H1 (cell line): ENCODE results near the gene CHCHD3. TPM values are rescaled to one million over a fixed set of nuclear protein-coding genes. Genes with fewer than 3 reads are reported as not detected.

Experiments used
- CTCF ChIA-PET: fragments of 300-600 bp; sonication (Branson Sonifier 250); formaldehyde crosslinking; loops from one replicate; lab custom pipeline; 2021; ENCODE audit not compliant: partially characterized antibody; lab: Charles Lee
- POLR2A ChIA-PET: fragments of 300-600 bp; sonication (Branson Sonifier 250); formaldehyde crosslinking; loops from one replicate; lab custom pipeline; 2021; ENCODE audit warnings: inconsistent platforms; ENCODE audit not compliant: partially characterized antibody; lab: Charles Lee
- DNase-seq, 2 experiments: peaks; one replicate each; pipeline versions ENCODE4 v3.0.0 to v3.0.0-alpha.2; 2010 to 2022; ENCODE audit warnings: low spot score in 2 of 2, low read depth in 1 of 2, mixed read lengths in 1 of 2
- FAIRE-seq: peaks from 2 replicates; lab custom pipeline; 2011; peaks lifted over from hg19 to GRCh38; lab: Jason Lieb, UNC
- H2AFZ ChIP-seq: 2 replicates; pipeline ENCODE4 v1.8.1; 2012; ENCODE audit warnings: low read length, inconsistent platforms
- H2AK5ac ChIP-seq: 2 replicates; pipeline ENCODE4 v1.6.1; 2013; ENCODE audit warnings: low read depth, low read length
- H2BK120ac ChIP-seq: replicated peaks from 2 replicates; pipeline ENCODE3; 2013; ENCODE audit warnings: low read depth, low read length, inconsistent platforms
- H2BK12ac ChIP-seq: 2 replicates; pipeline ENCODE4 v1.6.1; 2013; ENCODE audit warnings: low read depth, low read length
- H2BK15ac ChIP-seq: 2 replicates; pipeline ENCODE4 v1.6.1; 2013; ENCODE audit warnings: low read length
- H2BK20ac ChIP-seq: 2 replicates; pipeline ENCODE4 v1.6.1; 2013; ENCODE audit warnings: low read length
- H2BK5ac ChIP-seq: 2 replicates; pipeline ENCODE4 v1.6.1; 2013; ENCODE audit warnings: low read depth, low read length
- H3K14ac ChIP-seq: 2 replicates; pipeline ENCODE4 v1.6.1; 2013; ENCODE audit warnings: inconsistent platforms; ENCODE audit not compliant: insufficient read length
- H3K18ac ChIP-seq: 2 replicates; pipeline ENCODE4 v1.6.1; 2013; ENCODE audit warnings: low read length; ENCODE audit errors: extremely low read depth
- H3K23ac ChIP-seq: 2 replicates; pipeline ENCODE4 v1.6.1; 2013; ENCODE audit warnings: inconsistent platforms; ENCODE audit not compliant: insufficient read length
- H3K23me2 ChIP-seq: 2 replicates; pipeline ENCODE4 v1.6.1; 2013; ENCODE audit warnings: low read depth, low read length
- H3K27ac ChIP-seq: 2 replicates; pipeline ENCODE4 v1.6.1; 2011; ENCODE audit warnings: low read depth, low read length, inconsistent platforms
- H3K27me3 ChIP-seq, 4 experiments: replicated peaks in 1 of 4; 1 replicate in 1 of 4; 2 replicates in 3 of 4; pipeline versions ENCODE4 v1.6.1 to v1.8.1; 2011 to 2013; ENCODE audit warnings: low read length in 3 of 4, mild to moderate bottlenecking in 3 of 4, inconsistent platforms in 2 of 4, mixed read lengths in 2 of 4, moderate library complexity in 1 of 4; ENCODE audit not compliant: control insufficient read depth in 3 of 4, insufficient read depth in 3 of 4; ENCODE audit errors: extremely low read depth in 1 of 4
- H3K36me3 ChIP-seq, 4 experiments: 2 replicates each; pipeline versions ENCODE4 v1.6.1 to v1.8.1; 2011 to 2013; ENCODE audit warnings: mild to moderate bottlenecking in 4 of 4, low read length in 3 of 4, moderate library complexity in 2 of 4, control low read depth in 1 of 4, inconsistent platforms in 1 of 4; ENCODE audit not compliant: insufficient read depth in 4 of 4, control insufficient read depth in 2 of 4
- H3K4ac ChIP-seq: replicated peaks from 2 replicates; pipeline ENCODE3; 2013; ENCODE audit warnings: low read length, low read depth, mixed read lengths, inconsistent platforms; ENCODE audit not compliant: insufficient read length
- H3K4me1 ChIP-seq, 4 experiments: replicated peaks in 1 of 4; 1 replicate in 1 of 4; 2 replicates in 3 of 4; pipeline versions ENCODE4 v1.6.1 to v1.8.1; 2011 to 2013; ENCODE audit warnings: low read length in 3 of 4, inconsistent platforms in 2 of 4, mixed read lengths in 1 of 4; ENCODE audit not compliant: insufficient read depth in 4 of 4, control insufficient read depth in 3 of 4
- H3K4me2 ChIP-seq, 2 experiments: 2 replicates each; pipeline versions ENCODE4 v1.6.1 to v1.8.1; 2011 to 2013; ENCODE audit warnings: low read depth in 2 of 2, low read length in 2 of 2, control low read depth in 1 of 2, inconsistent platforms in 1 of 2, mild to moderate bottlenecking in 1 of 2; ENCODE audit not compliant: insufficient read depth in 1 of 2
- H3K4me3 ChIP-seq, 4 experiments: fragments of 200-600, 300-600 bp in 1 of 4; sonication (generic), shearing (Covaris generic), sonication (Bioruptor Twin) in 1 of 4; 2 replicates each; pipeline versions ENCODE4 v1.5.1 to v1.8.1; 2011 to 2016; ENCODE audit warnings: low read length in 4 of 4, low read depth in 3 of 4, control low read depth in 2 of 4, inconsistent platforms in 2 of 4, mild to moderate bottlenecking in 2 of 4, mixed read lengths in 1 of 4, moderate library complexity in 1 of 4; ENCODE audit not compliant: insufficient read depth in 2 of 4; ENCODE audit errors: extremely low read depth in 1 of 4
- H3K56ac ChIP-seq: replicated peaks from 2 replicates; pipeline ENCODE3; 2013; ENCODE audit warnings: low read depth, mild to moderate bottlenecking, mixed read lengths, low read length, inconsistent platforms; ENCODE audit not compliant: insufficient read length
- H3K79me1 ChIP-seq: 2 replicates; pipeline ENCODE4 v1.6.1; 2013; ENCODE audit warnings: low read depth, low read length, control low read depth
- H3K79me2 ChIP-seq, 2 experiments: 2 replicates each; pipeline versions ENCODE4 v1.6.1 to v1.8.1; 2012 to 2013; ENCODE audit warnings: low read length in 2 of 2, mild to moderate bottlenecking in 2 of 2, inconsistent platforms in 1 of 2; ENCODE audit not compliant: insufficient read depth in 2 of 2, control insufficient read depth in 1 of 2
- H3K9ac ChIP-seq, 4 experiments: replicated peaks in 1 of 4; 1 replicate in 1 of 4; 2 replicates in 3 of 4; pipeline versions ENCODE4 v1.6.1 to v1.8.1; 2011 to 2013; ENCODE audit warnings: low read depth in 3 of 4, low read length in 3 of 4, control low read depth in 2 of 4, mild to moderate bottlenecking in 2 of 4, moderate library complexity in 2 of 4, inconsistent platforms in 1 of 4; ENCODE audit errors: extremely low read depth in 1 of 4
- H3K9me3 ChIP-seq, 2 experiments: 2 replicates each; pipeline versions ENCODE4 v1.6.1 to v1.8.1; 2012 to 2013; ENCODE audit warnings: mild to moderate bottlenecking in 2 of 2, moderate library complexity in 2 of 2, control low read depth in 1 of 2, inconsistent platforms in 1 of 2, low read depth in 1 of 2, low read length in 1 of 2, mixed read lengths in 1 of 2; ENCODE audit not compliant: insufficient read depth in 2 of 2
- H4K20me1 ChIP-seq, 2 experiments: replicated peaks in 1 of 2; 2 replicates each; pipeline versions ENCODE3 to v1.8.1; 2011 to 2013; ENCODE audit warnings: inconsistent platforms in 2 of 2, low read length in 2 of 2, mild to moderate bottlenecking in 1 of 2; ENCODE audit not compliant: insufficient read depth in 2 of 2, control insufficient read depth in 1 of 2
- H4K5ac ChIP-seq: 2 replicates; pipeline ENCODE4 v1.6.1; 2013; ENCODE audit warnings: low read length, low read depth, mixed read lengths, inconsistent platforms; ENCODE audit not compliant: insufficient read length
- H4K8ac ChIP-seq: 2 replicates; pipeline ENCODE4 v1.8.0; 2013; ENCODE audit warnings: mild to moderate bottlenecking, moderate library complexity, low read length, inconsistent platforms; ENCODE audit not compliant: insufficient read depth; ENCODE audit errors: extremely low read depth
- H4K91ac ChIP-seq: replicated peaks from 2 replicates; pipeline ENCODE3; 2013; ENCODE audit warnings: low read length, mixed read lengths, inconsistent platforms; ENCODE audit not compliant: insufficient read length
- SP2 ChIP-seq: IDR thresholded peaks from 2 replicates; pipeline ENCODE4 v1.6.1; 2012; ENCODE audit warnings: mild to moderate bottlenecking, low read length, inconsistent platforms
- WGBS, 2 experiments: shearing (Covaris generic) in 1 of 2; methylation state at CpG; one replicate each; pipeline versions ENCODE4 v1.1.6 to v1.1.7; 2013 to 2015; ENCODE audit warnings: low lambda C conversion rate in 2 of 2, mixed read lengths in 2 of 2, inconsistent platforms in 1 of 2, low coverage in 1 of 2, missing lambda C conversion rate in 1 of 2; ENCODE audit not compliant: insufficient replicate concordance in 2 of 2, insufficient coverage in 1 of 2, insufficient read length in 1 of 2; ENCODE audit errors: extremely low coverage in 1 of 2, missing lambda C conversion rate in 1 of 2; 5-methylcytosine and 5-hydroxymethylcytosine counted together
- polyA plus RNA-seq, 7 experiments: library from polyadenylated mRNA; depleted of rRNA in 3 of 7; stranded (reverse) in 5 of 7; unstranded in 2 of 7; fragments of >200 nt in 5 of 7; fragments of 200-250 nt in 2 of 7; gene quantifications; 1 replicate in 5 of 7; 2 replicates in 1 of 7; 4 replicates in 1 of 7; pipeline versions ENCODE4 v1.2.1 to v1.2.3, GENCODE V29; 2011 to 2013; ENCODE audit warnings: missing spikeins in 2 of 7, mixed read lengths in 2 of 7
- total RNA-seq: library from RNA; stranded (reverse); fragmentation: NEBNext Ultra II Directional; extraction: Animal tissue kit (Norgen Biotek cat#: 25700); gene quantifications from 2 replicates; pipeline ENCODE4 v1.2.1, GENCODE V29; 2021

Gene CHCHD3
- total and polyA plus RNA-seq, 2 of the 8 experiments (the other 6 are each of a cell fraction or from before 2014, with no cell fraction given) = 42.9 to 137 TPM

DNA sequence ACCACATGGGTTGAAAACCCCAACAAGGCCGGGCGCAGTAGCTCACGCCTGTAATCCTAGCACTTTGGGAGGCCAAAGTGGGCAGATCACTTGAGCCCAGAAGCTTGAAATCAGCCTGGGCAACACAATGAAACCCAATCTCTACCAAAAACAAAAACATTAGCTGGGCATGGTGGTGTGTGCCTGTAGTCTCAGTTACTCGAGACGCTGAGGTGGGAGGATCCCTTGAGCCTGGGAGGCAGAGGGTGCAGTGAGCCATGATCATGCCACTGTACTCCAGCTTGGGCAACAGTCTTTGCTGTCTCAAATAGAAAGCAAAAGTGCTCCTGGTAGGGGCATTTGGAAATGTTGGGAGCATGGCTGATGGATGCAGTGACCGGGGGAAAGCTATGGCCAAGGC, 296.0 kb downstream of the CHCHD3 start:
- POLR2A ChIA-PET = interaction anchor here (1.1 kb wide), 1 partner anchor 8 kb away, joined by 3 read pairs; no protein-coding TSS in a partner anchor
- CTCF ChIA-PET = interaction anchor here (1.1 to 1.6 kb wide), 2 partner anchors 40 to 263 kb away, joined by 4 read pairs; no protein-coding TSS in a partner anchor
- no peak overlapping the region for H3K23ac ChIP-seq

More for the DNA sequence above, 296.0 kb downstream of the CHCHD3 start:
- Histone ChIP-seq H3K4me3 (no peak overlapping the region), H2BK15ac (no peak overlapping the region), H3K79me2 (no peaks in the 10 kb centered on the region), H2AFZ (no peak overlapping the region)
- no peak for FAIRE-seq
- no peak for TF ChIP-seq SP2
- TF ChIP-seq, all 59 proteins: peak for 0
- H2BK5ac ChIP-seq = no peak overlapping the region
- H3K23me2 ChIP-seq = no peaks in the 10 kb centered on the region
- H3K14ac ChIP-seq = no peak overlapping the region
- no peak overlapping the region for H3K27ac ChIP-seq
- no peak overlapping the region for H2BK120ac ChIP-seq
- H3K79me1 ChIP-seq = no peaks in the 10 kb centered on the region; the same call in 1 of the 2 replicates
- no peak overlapping the region for H3K18ac ChIP-seq
- no peak overlapping the region for H4K91ac ChIP-seq
- no peak overlapping the region for H2BK12ac ChIP-seq
- H3K36me3 ChIP-seq = peaks cover 0 to 6% (median 1%) of the 10 kb centered on the region in 4 experiments; a peak in 2 of 8 replicates
- DNase-seq = no peak
- H3K27me3 ChIP-seq = no peaks in the 10 kb centered on the region
- H4K5ac ChIP-seq = no peak overlapping the region
- H3K9me3 ChIP-seq = no peaks in the 10 kb centered on the region; a peak in 1 of 4 replicates
- H3K4me2 ChIP-seq = no peak overlapping the region
- 93% methylated on average over 6 of the region's 6 CpGs; no CpG with 5 or more reads in 1 of the 2 experiments for WGBS, 2 experiments
- H2AK5ac ChIP-seq = no peak overlapping the region
- H3K9ac ChIP-seq = no peak overlapping the region
- peaks cover 0 to 2% of the 10 kb centered on the region in 2 experiments for H4K20me1 ChIP-seq
- no peaks in the 10 kb centered on the region; a peak in 1 of 7 replicates for H3K4me1 ChIP-seq
- H3K4ac ChIP-seq = no peak overlapping the region
- no peak overlapping the region for H4K8ac ChIP-seq
- H3K56ac ChIP-seq = no peak overlapping the region
- H2BK20ac ChIP-seq = no peak overlapping the region
